B cell (primary cell): Measurements from ENCODE around the gene AMER3. TPM values are rescaled to one million over a fixed set of nuclear protein-coding genes. Genes with fewer than 3 reads are reported as not detected.

ENCODE experiments used
- ATAC-seq: fragments of 200-7000 bp; cut with Tn5 transposase; one replicate; pipeline ENCODE4 v1.10.0; 2021; ENCODE audit warnings: low read depth, mild to moderate bottlenecking, moderate number of reproducible peaks, moderate library complexity
- CTCF ChIA-PET: fragments of 350-600 bp; sonication (Branson Sonifier 250); formaldehyde crosslinking; loops from one replicate; lab custom pipeline; 2021; ENCODE audit warnings: antibody characterized with exemption, inconsistent platforms; lab: Charles Lee
- POLR2A ChIA-PET: fragments of 350-600 bp; sonication (Branson Sonifier 250); formaldehyde crosslinking; loops from one replicate; lab custom pipeline; 2021; ENCODE audit warnings: antibody characterized with exemption; lab: Charles Lee
- DNase-seq: peaks from one replicate; pipeline ENCODE4 v3.0.0; 2013
- H2AFZ ChIP-seq: 2 replicates; pipeline ENCODE4 v1.6.1; 2012; ENCODE audit warnings: mild to moderate bottlenecking, low read depth, low read length; ENCODE audit not compliant: insufficient read depth, poor library complexity, severe bottlenecking
- H3K27ac ChIP-seq, 2 donors: 1 replicate in 1 of 2; 2 replicates in 1 of 2; pipeline ENCODE4 v1.5.1; 2012 to 2013; ENCODE audit warnings: low read length in 2 of 2, mild to moderate bottlenecking in 2 of 2, moderate library complexity in 1 of 2
- H3K27me3 ChIP-seq, 4 experiments: fragments of 200-600 bp in 1 of 4; sonication (generic) in 1 of 4; replicated peaks in 1 of 4; 1 replicate in 2 of 4; 2 replicates in 2 of 4; pipeline versions ENCODE4 v1.6.1 to v1.7.0; 2013 to 2016; ENCODE audit warnings: low read length in 3 of 4, mild to moderate bottlenecking in 2 of 4, mixed read lengths in 1 of 4, moderate library complexity in 1 of 4; ENCODE audit not compliant: insufficient read depth in 4 of 4, control insufficient read depth in 3 of 4; ENCODE audit errors: control extremely low read depth in 1 of 4
- H3K36me3 ChIP-seq, 2 experiments: replicated peaks in 1 of 2; 1 replicate in 1 of 2; 2 replicates in 1 of 2; pipeline versions ENCODE4 v1.6.1 to v1.7.1; 2013; ENCODE audit warnings: low read length in 1 of 2; ENCODE audit not compliant: insufficient read depth in 2 of 2, control insufficient read depth in 1 of 2; ENCODE audit errors: control extremely low read depth in 1 of 2, extremely low read depth in 1 of 2
- H3K4me1 ChIP-seq, 2 donors: fragments of 200-600 bp in 1 of 2; sonication (generic) in 1 of 2; 1 replicate in 1 of 2; 2 replicates in 1 of 2; pipeline versions ENCODE4 v1.5.1 to v1.6.1; 2013 to 2017; ENCODE audit warnings: low read length in 2 of 2; ENCODE audit not compliant: control insufficient read depth in 2 of 2, insufficient read depth in 2 of 2
- H3K4me2 ChIP-seq: replicated peaks from 2 replicates; pipeline ENCODE3; 2012; ENCODE audit warnings: mild to moderate bottlenecking, low read depth, low read length; ENCODE audit not compliant: poor library complexity, severe bottlenecking
- H3K4me3 ChIP-seq, 5 experiments: fragments of 200-600 bp in 1 of 5; sonication (generic) in 1 of 5; 1 replicate in 3 of 5; 2 replicates in 2 of 5; pipeline versions ENCODE4 v1.5.1 to v1.7.0; 2011 to 2016; ENCODE audit warnings: low read length in 4 of 5, mild to moderate bottlenecking in 4 of 5, low read depth in 2 of 5, control low read depth in 1 of 5, moderate library complexity in 1 of 5; ENCODE audit not compliant: insufficient read depth in 1 of 5; ENCODE audit errors: control extremely low read depth in 1 of 5, extremely low read depth in 1 of 5
- H3K79me2 ChIP-seq: fragments of 200-600 bp; sonication (generic); one replicate; pipeline ENCODE4 v1.6.0; 2016; ENCODE audit warnings: low read length; ENCODE audit not compliant: control insufficient read depth, insufficient read depth
- H3K9ac ChIP-seq: fragments of 200-600 bp; sonication (generic); 2 replicates; pipeline ENCODE4 v1.6.1; 2017; ENCODE audit warnings: mild to moderate bottlenecking, low read length, moderate library complexity
- H3K9me3 ChIP-seq, 3 donors: one replicate each; pipeline versions ENCODE4 v1.6.1 to v1.7.1; 2013; ENCODE audit warnings: low read length in 2 of 3; ENCODE audit not compliant: control insufficient read depth in 2 of 3, insufficient read depth in 1 of 3; ENCODE audit errors: control extremely low read depth in 1 of 3
- H4K20me1 ChIP-seq: 2 replicates; pipeline ENCODE4 v1.6.0; 2012; ENCODE audit warnings: mild to moderate bottlenecking, low read length; ENCODE audit not compliant: insufficient read depth, control insufficient read depth, poor library complexity, severe bottlenecking
- H3K27ac Mint-ChIP-seq: one replicate; pipeline ENCODE4 v1.8.0; 2021; ENCODE audit warnings: mixed read lengths
- H3K27me3 Mint-ChIP-seq: one replicate; pipeline ENCODE4 v1.8.0; 2021; ENCODE audit warnings: mixed read lengths
- H3K4me1 Mint-ChIP-seq: one replicate; pipeline ENCODE4 v1.8.0; 2021; ENCODE audit warnings: mixed read lengths
- H3K4me3 Mint-ChIP-seq: one replicate; pipeline ENCODE4 v1.8.0; 2021; ENCODE audit warnings: mixed read lengths
- H3K9me3 Mint-ChIP-seq: one replicate; pipeline ENCODE4 v1.8.0; 2022; ENCODE audit warnings: mixed read lengths; ENCODE audit not compliant: insufficient read depth
- EZH2 ChIP-seq: IDR thresholded peaks from 2 replicates; pipeline ENCODE4 v1.6.1; 2012; ENCODE audit warnings: borderline replicate concordance, low read depth, mild to moderate bottlenecking, moderate library complexity, low read length; ENCODE audit not compliant: insufficient read depth, poor library complexity, severe bottlenecking
- WGBS: methylation state at CpG from one replicate; pipeline ENCODE4 v1.1.5; 2013; ENCODE audit warnings: missing lambda C conversion rate; ENCODE audit not compliant: insufficient coverage; 5-methylcytosine and 5-hydroxymethylcytosine counted together
- intact Hi-C: fragments of 100-400 bp; cut with micrococcal nuclease; formaldehyde crosslinking; loops from one replicate; pipeline ENCODE4 v1.10.0; 2022
- polyA plus RNA-seq: library from polyadenylated mRNA; depleted of rRNA; stranded (reverse); fragments of >200 nt; gene quantifications from 2 replicates; pipeline ENCODE4 v1.2.3, GENCODE V29; 2012
- total RNA-seq, 2 donors: library from RNA; stranded (reverse); fragments of 120-200 nt in 1 of 2; gene quantifications; 1 replicate in 1 of 2; 2 replicates in 1 of 2; pipeline versions ENCODE4 v1.2.3 to v1.2.4, GENCODE V29; 2013 to 2022
- TF ChIP-seq, protein P1 (sequence below): fragments of 200-600 bp; IDR thresholded peaks from one replicate; pipeline ENCODE4 v1.8.0; 2022; ENCODE audit warnings: antibody characterized with exemption, mild to moderate bottlenecking

The AMER3 gene
- total and polyA plus RNA-seq, 2 donors (not counting 1 experiment from before 2014, with no cell fraction given), result not detected

- H3K79me2 ChIP-seq, result no peaks in the 10 kb centered on the region
- H3K4me3 ChIP-seq, result no peak overlapping the region
- H3K9me3 ChIP-seq, result peaks cover 0 to 8% (median 0%) of the 10 kb centered on the region in 3 donors
- H3K27me3 ChIP-seq, result peaks cover 0 to 7% (median 0%) of the 10 kb centered on the region in 4 experiments
- no peak overlapping the region for H3K9ac ChIP-seq
- H3K4me3 Mint-ChIP-seq, result no peak overlapping the region
- no peaks in the 10 kb centered on the region for H3K4me1 ChIP-seq
- ChIA-PET CTCF (interaction anchor here (1.1 to 1.2 kb wide), 2 partner anchors 9 to 63 kb away, joined by 3 read pairs; no protein-coding TSS in a partner anchor), POLR2A (no interaction called here)
- H2AFZ ChIP-seq, result no peak overlapping the region
- 90% methylated on average over 2 of the region's 7 CpGs for WGBS
- H4K20me1 ChIP-seq, result no peaks in the 10 kb centered on the region
- H3K9me3 Mint-ChIP-seq, result no peaks in the 10 kb centered on the region
- TF ChIP-seq EZH2, result no peak
- TF ChIP-seq, protein P1, sequence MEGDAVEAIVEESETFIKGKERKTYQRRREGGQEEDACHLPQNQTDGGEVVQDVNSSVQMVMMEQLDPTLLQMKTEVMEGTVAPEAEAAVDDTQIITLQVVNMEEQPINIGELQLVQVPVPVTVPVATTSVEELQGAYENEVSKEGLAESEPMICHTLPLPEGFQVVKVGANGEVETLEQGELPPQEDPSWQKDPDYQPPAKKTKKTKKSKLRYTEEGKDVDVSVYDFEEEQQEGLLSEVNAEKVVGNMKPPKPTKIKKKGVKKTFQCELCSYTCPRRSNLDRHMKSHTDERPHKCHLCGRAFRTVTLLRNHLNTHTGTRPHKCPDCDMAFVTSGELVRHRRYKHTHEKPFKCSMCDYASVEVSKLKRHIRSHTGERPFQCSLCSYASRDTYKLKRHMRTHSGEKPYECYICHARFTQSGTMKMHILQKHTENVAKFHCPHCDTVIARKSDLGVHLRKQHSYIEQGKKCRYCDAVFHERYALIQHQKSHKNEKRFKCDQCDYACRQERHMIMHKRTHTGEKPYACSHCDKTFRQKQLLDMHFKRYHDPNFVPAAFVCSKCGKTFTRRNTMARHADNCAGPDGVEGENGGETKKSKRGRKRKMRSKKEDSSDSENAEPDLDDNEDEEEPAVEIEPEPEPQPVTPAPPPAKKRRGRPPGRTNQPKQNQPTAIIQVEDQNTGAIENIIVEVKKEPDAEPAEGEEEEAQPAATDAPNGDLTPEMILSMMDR, result no peak
- peaks cover 18% of the 10 kb centered on the region for H3K4me1 Mint-ChIP-seq
- no peak overlapping the region for H3K4me2 ChIP-seq
- no peak overlapping the region for H3K27ac Mint-ChIP-seq
- ATAC-seq, result no peak
- peaks cover 14% of the 10 kb centered on the region for H3K27me3 Mint-ChIP-seq
- no peaks in the 10 kb centered on the region for H3K36me3 ChIP-seq
- DNase-seq, result no peak
- no peak overlapping the region for H3K27ac ChIP-seq
- intact Hi-C loops, result no loop called here
Measured at GRCh38 chr2:130810490-130810889, 55.1 kb downstream of the AMER3 start.

GRCh38 chr2:130813722-130814121, 58.4 kb downstream of the AMER3 start:
- TF ChIP-seq EZH2, result no peak
- TF ChIP-seq, protein P1, result no peak
- no peaks in the 10 kb centered on the region for H3K36me3 ChIP-seq
- POLR2A ChIA-PET, result interaction anchor here (0.6 kb wide), 1 partner anchor 104 kb away, joined by 3 read pairs; no protein-coding TSS in a partner anchor
- 100% methylated on average over 5 of the region's 5 CpGs for WGBS
- Mint-ChIP-seq H3K4me3 (no peak overlapping the region), H3K27ac (no peak overlapping the region), H3K9me3 (no peaks in the 10 kb centered on the region), H3K27me3 (peaks cover 15% of the 10 kb centered on the region), H3K4me1 (peaks cover 18% of the 10 kb centered on the region)
- no peak overlapping the region for H3K9ac ChIP-seq
- ATAC-seq (no peak), DNase-seq (no peak)
- CTCF ChIA-PET, result interaction anchor here (1.0 kb wide), 2 partner anchors 15 to 16 kb away, joined by 3 to 4 read pairs; no protein-coding TSS in a partner anchor
- peaks cover 0 to 3% (median 0%) of the 10 kb centered on the region in 4 experiments for H3K27me3 ChIP-seq
- intact Hi-C loops, result no loop called here
- no peak overlapping the region for H2AFZ ChIP-seq
- peaks cover 0 to 6% (median 0%) of the 10 kb centered on the region in 3 donors for H3K9me3 ChIP-seq
- no peaks in the 10 kb centered on the region for H4K20me1 ChIP-seq
- no peak overlapping the region for H3K4me2 ChIP-seq
- H3K27ac ChIP-seq, result no peak overlapping the region
- H3K4me3 ChIP-seq, result no peak overlapping the region
- no peaks in the 10 kb centered on the region for H3K79me2 ChIP-seq
- H3K4me1 ChIP-seq, result no peaks in the 10 kb centered on the region
